IPS-NIHi11 (cell line): ENCODE data around the gene VPS37C.
"Not testable (repeated sequence)": the region's sequence is repeated elsewhere in the genome, so short reads cannot be mapped to it uniquely, and the experiment has no call there.

Experiments
- DNase-seq: peaks from one replicate; pipeline ENCODE4 v3.0.0; 2012; ENCODE audit warnings: mixed read lengths, low spot score

Gene VPS37C

DNA sequence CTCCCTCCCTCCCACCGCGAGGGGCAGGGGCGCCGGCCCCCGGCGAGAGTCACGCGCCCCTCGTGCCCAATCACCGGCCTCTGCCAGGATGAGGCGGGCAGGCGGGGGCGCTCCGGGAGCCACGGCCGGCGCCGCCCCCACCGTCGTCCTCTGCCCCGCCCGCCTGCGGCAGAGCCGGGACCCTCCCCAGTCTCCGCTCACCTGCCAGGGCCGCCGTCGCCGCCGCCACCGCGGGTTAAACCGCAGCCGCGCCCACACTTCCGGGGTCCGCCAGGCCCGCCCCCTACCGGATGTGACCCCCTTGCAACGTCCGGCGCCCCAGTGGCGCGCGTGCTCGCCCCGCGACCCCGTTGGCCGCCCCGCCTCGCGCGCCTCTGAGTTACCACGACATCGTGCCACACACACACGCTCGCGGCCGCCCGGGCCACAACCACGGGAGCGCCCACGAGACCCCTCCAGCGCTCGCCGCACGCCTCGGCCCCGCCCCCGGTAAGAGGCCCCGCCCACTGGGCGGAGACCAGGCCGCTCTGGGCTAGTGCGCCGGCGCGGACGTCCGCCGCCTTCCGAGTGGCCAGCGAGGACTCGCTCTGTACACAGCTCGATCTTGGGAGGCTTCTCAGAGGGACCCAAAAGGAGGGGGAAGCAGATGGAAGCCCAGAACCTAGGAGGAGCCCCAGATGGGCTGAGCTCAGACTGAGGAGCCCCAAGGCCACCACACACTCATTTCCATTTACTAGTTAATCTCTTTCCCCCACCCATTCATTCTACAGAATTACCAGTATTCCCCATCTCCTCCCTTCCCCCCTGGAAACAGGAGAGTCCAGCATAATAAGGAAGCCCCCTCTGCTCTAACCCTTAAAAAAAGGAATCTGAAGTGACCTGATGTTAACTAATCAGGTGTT, at the start of gene VPS37C:
TSS of gene VPS37C (minus strand) at position 237 of the 902 bp plus-strand sequence. CDS start 22,597 bp downstream, outside the sequence.
- peak; percentile 98 for DNase-seq

DNA sequence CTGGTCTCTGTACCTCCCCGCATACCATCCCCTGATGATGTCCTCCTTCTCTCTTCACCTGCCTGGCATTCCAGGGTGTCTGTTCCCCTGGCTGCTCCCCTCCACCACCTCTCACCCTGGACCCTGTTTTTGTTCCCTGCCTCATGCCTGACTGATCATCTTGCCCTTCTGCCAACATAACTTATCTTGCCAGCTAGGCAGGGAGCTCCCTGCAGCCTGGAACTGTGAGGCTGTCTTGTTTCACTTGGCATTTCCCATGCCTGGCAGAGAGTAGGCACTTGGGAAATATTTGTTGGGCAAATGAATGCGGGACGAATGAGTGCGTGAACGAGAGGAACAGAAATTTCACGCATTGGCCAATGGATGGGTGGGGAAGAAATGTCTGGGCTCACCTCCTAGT, 49.4 kb upstream of the VPS37C start:
- DNase-seq: not testable (repeated sequence)

DNA sequence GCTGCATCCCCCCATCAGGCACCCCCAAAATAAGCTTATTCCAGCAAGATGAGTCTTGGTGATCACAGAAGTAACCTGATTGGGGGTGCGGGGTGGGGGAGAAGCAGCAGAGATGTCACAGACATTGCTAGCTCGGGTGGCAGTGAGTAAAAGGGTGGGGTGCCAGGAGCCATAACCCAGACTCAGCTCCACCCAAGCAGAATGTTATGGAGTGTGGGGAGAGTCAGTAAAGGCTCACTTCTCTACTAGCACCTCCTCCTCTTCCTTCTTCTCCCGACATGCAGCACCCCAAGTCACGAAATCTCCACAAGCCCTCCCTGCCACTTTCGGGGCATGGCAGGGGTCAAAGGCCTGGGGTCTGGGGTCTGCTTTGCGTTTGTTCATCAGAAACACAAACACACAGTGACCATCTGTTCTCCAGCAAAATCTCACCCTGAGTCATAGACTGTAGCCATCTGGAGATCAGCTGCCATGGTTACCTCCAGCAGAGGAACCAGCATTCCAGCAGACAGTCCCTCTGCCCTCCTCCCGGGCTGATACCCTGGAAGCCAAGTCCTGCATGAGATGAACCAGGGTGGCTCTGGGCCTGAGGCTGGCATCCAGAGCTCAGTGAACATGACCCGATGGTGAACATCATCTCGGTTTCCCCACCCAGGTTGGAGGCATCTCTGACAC, 46.5 kb upstream of the VPS37C start:
- DNase-seq: not testable (repeated sequence)

DNA sequence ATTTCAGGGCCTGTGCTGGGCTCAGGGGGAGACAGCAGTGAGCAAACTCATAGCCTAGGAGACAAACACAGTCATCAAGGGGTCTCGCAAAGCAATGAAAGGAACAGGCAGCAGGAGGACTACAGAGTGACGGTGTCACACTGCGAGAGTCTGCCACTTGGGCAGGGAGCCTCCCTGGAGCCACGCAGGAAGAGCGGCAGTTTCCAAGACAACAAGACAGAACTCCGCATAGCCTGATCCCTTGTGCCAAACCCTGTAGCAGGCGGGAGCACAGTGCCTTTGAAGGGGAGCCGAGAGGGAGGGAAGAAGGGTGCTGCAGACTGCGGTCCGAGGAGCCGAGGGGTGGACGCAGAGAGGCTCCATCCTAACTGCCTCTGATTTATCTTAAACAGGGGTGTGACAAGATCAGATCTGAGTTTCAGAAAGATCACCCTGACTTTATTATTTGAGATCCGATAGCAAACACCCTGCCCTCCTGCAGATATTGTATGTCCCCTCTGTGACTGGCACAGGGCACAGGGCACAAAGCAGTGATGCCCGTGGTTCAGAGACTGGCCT, 43.4 kb upstream of the VPS37C start:
- peak; percentile 0 for DNase-seq

DNA sequence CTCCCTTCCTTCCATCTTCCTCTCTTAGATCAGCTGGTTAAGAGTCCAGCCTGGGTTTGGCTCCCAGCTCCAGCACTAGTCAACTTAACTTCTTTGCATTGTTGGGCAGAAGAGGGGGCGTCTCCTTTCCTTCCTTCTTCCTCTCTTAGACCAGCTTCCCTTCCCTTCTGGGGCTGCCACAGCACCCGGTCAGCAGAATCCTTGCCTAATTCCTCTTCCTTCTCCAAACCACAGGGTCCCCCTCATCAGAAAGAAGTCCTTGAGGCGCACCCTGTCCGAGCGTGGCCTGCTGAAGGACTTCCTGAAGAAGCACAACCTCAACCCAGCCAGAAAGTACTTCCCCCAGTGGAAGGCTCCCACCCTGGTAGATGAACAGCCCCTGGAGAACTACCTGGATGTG, 42.6 kb upstream of the VPS37C start:
- not testable (repeated sequence) for DNase-seq

DNA sequence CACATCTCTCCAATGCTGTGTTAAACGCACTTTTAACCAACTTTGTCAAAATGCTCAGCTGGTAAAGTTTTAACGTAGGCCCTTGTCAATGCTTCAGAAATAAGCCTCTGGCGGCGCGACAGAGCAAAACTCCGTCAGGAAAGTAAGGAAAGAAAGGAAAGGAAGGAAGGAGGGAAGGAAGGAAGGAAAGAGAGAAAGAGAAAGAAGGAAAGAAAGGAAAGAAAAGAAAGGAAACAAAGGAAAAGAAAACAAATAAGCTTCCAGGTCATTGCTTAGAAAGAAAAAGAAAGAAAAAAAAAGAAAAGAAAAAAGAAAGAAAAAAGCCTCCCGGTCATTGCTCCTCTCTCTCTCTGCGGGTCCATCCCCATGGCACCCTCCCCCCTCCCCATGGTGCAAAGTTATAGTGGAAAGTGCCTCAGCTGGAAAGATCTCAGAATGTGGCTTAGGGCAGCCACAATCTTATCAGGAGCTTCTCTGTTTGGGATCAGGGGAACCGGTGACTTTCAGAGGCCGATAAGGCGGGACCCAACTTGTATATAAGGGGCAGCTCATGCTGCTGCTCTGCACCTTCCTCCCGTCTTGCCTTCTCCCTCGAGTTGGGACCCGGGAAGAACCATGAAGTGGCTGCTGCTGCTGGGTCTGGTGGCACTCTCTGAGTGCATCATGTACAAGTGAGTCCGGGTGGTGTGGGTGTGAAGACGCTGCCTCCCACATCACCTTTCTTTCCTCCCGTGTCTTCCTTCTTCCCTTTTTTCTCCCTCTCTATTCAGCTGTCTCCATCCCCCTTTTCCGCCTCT, 41.9 kb upstream of the VPS37C start, which contains the start of gene PGA3:
TSS of gene PGA3 (plus strand) at position 566 of the 797 bp plus-strand sequence. CDS start at position 616, 50 bp downstream.
- DNase-seq: not testable (repeated sequence)

DNA sequence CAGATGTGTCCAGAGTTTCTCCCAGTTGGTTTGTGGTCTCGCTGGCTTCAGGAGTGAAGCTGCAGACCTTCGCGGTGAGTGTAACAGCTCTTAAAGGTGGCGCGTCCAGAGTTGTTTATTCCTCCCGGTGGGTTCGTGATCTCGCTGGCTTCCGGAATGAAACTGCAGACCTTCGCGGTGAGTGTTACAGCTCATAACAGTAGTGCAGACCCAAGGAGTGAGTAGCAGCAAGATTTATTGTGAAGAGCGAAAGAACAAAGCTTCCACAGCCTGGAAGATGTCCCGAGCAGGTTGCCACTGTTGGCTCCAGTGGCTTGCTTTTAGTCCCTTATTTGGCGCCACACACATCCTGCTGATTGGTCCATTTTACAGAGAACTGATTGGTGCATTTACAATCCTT, 40.2 kb upstream of the VPS37C start:
- DNase-seq: no peak

DNA sequence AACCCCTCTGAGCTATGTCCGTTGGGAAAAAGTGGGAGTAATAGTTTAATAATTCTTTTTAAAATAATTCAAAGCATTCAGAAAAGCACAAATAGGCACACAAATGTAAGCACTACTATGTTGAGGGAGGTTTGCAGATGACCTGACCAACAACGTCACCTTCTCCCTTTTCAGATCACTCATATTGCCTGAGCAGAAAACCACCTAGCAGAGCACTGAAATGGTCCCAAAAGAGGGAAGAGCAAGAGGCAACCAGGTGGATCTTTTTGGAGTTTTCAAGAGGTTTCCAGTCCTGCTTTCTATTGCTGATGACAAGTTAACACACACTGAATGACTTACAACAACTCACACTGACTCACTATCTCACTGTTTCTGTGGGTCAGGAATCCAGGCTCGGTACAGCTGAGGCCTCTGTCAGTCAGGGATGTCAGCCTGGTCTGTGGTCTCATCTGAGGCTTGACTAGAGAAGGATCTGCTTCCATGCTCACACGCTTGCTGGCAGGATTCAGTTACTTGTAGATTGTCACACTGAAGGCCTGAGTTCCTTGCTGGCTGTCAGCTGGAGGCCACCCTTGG, 37.8 kb upstream of the VPS37C start:
- peak; percentile 0 for DNase-seq

DNA sequence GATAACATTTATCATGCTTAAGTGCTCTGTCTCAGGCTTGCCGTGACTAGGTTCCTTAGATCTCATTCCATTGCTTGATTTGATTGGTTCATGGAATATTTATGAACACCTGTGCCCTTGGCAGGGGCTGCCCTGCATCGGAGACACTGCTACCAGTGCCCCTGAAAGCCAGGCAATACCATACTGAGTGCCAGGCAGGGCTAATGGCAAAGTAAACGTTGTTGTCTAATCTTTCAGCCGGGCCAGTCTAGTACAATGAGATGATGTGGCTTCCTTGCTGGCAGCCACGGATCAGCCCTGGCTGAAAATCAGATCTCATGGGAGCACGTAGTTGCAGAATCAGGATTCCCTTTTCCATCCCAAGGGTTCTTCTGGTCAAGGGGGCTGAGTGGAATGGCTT, 37.1 kb upstream of the VPS37C start:
- DNase-seq: no peak

DNA sequence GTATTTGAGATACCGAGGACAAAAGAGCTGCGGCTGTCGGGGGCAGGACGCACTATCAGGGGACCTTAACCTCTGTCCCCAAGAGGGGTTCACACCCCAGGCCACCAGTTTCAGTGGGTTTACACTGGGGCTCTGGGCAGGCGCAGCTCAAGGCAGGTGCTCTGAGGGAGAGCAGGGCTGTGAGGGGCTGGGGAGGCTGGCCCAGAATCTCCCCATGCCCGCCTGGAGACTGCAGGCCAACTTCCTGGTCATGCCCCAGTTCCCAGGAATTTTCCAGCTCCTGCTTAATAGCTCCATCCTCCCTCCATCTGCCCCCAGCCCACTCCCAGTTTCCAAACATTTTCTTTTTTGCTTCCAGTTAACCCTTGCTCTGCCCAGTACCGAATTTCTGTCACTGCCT, 34.5 kb upstream of the VPS37C start:
- peak; percentile 29 for DNase-seq

DNA sequence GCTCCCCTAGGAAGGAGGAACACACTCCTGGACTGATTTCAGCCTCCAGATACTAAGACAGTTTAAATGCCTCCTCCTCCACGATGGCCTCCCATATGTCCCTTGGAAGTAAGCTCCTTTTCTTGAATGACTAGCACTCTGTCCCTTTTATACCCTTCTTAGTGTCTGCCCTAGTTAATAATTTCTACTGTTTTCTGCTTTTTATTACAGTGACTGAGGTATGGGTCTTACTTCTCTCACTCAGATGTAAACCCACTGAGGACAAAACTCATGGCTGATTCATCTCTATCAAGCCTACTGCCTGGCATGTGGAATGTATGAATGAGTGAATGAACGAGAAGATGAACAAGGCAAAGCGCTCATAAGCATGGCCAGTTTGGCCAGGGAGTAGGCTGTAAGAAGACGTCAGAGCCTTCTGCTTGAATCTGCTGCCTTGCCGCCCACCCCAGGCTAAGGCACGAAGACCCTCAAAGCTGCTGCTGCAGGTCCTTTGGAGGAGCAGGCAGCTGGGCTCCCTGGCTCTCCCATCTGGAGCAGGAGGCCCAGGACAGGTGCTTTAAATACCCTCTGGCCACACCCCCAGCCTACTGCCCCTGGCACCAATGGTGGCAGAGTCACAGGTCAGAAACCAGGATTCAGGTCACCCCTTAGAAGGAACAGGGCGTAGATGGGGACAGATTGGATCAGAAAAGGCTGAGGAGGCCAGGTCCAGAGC, 33.9 kb upstream of the VPS37C start:
- peak; percentile 17 for DNase-seq

DNA sequence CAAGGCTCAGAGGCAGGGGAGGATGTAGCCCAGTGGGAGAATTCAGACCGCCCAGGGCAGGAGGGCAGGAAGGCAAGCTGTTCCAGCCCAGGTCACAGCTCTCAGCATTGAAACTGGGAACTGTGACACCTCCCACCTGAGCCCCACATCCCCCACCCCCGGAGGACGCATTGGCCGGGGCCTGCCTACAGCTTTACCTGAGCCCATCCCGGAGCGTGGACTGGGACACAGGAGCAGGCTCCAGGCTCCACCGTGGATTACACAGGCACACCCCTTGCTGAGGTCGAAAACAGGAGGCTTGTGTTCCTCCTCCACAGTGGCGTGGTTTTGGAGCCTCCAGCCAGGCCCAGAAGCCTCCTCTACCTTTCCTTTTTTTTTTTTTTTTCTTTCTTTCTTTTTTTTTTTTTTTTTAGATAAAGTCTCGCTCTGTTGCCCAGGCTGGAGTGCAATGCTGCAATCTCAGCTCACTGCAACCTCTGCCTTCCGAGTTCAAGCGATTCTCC, 33.0 kb upstream of the VPS37C start:
- peak; percentile 8 for DNase-seq

DNA sequence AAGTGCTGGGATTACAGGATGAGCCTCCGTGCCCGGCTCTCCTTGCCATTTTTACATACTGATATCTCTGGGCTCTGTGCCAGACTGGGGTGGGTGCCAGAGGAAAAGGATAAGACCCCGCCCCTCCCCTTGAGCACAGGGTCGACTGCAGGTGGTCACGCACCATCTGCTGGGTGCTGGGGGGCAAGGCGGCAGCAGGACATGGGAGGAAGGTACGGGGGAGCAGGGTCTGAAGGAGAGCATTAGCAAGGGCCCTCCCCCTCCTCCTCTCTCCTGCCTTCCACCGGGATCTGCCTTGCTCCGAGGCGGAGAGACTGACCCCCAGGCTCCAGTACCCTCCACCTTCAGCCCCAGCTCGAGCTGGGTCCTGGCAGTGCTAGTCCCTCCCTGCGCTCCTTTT, 32.4 kb upstream of the VPS37C start:
- peak; percentile 14 for DNase-seq

DNA sequence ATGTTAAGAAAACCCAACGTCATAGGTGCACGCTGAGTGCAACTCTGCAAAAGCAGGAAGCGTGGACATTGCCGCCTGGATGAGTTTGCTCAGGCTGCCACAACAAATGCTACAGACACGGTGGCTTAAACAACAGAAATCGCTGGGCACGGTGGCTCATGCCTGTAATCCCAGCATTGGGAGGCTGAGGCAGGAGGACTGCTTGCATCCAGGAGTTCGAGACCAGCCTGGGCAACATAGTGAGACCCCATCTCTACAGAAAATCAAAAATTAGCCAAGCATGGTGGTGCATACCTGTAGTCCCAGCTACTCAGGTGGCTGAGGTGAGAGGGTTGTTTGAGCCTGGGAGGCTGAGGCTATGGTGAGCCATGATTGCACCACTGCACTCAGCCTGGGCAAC, 28.7 kb upstream of the VPS37C start:
- DNase-seq: no peak

DNA sequence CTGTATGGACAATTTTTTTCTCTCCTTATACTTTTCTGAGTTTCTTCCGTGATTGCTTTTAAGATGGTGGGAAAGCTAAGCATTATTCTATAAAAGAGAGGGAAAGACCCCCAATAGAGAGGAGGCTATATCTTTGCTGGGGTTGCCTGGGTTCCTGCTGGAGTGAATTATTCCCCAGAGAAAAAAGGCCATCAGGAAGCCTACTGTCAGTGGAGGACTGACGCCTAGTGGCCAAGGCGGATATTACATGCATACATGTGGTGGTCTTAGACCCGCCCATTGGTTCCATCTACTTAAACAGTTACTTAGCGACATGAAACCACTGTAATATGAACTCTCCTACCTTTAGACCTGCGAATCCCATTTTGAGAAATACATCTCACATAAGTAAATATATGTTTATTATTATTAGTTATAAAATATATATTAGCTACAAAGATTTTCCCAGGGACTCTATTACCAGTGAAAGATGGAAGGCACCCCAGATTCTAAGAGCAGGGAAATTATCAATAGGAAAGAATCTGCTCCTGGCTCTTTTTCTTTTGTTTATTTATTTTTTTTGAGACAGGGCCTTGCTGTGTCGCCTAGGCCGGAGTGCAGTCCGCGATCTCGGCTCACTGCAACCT, 26.4 kb upstream of the VPS37C start:
- DNase-seq: peak; percentile 82

DNA sequence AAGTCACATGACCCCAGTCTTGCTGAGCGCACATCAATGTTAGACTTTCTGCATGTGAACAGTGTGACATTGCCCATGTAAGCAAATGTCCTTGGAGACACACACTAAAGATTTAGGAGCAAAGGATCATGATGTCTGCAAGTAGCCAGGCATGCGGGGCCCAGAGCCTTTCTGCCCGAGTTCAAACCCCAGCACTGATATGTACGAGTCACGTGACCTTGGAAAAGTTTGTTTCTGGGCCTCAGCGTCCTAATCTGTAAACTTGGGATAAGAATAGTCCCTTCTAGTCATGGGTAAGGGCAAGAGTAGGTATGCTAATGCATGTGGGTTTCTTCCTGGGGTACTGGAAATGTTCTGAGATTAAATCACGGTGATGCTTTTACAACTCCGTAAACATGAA, 25.3 kb upstream of the VPS37C start:
- DNase-seq: no peak

DNA sequence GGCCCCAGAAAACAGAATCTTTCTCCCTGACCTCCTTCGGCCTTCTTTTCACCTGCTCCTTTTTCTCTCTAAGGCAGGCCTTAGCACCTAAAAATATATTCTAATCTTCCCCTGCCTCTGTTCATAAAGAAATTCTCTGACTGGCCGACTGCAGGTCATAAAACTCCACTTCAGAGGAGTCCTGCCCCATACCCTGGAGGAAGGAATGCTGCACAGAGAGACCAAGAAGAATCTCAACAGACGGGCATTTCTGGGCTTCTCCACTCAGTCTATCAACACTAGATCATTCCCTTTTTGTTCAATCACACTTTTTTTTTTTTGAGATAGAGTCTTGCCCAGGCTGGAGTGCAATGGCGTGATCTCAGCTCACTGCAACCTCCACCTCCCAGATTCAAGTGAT, 22.4 kb upstream of the VPS37C start:
- no peak for DNase-seq

DNA sequence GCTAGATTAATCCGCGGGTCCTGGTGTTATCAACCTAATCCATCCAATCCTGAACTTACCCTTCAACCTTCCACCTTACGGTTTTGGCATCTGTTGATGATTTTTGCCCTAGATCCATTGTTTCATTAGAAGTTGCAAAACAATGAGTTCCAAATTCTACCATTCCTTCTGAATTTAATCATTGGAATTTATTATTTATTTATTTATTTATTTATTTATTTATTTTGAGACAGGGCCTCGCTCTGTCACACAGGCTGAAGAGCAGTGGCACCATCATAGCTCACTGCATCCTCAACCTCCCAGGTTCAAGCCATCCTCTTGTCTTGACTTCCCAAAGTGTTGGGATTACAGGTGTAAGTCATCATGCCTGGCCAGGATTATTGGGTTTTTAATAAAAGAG, 20.3 kb upstream of the VPS37C start:
- DNase-seq: peak; percentile 0

DNA sequence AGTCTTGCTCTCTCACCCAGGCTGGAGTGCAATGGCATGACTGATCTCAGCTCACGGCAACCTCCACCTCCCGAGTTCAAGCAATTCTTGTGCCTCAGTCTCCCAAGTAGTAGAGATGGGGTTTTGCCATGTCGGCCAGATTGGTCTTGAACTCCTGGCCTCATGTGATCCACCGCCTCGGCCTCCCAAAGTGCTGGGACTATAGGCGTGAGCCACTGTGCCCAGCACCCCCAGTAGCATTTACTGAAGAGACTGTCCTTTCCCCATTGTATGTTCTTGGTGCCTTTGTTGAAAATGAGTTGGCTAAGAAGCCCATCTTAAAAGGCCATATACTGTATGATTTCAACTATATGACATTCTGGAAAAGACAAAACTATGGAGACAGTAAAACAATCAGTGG, 19.0 kb upstream of the VPS37C start:
- DNase-seq: not testable (repeated sequence)

DNA sequence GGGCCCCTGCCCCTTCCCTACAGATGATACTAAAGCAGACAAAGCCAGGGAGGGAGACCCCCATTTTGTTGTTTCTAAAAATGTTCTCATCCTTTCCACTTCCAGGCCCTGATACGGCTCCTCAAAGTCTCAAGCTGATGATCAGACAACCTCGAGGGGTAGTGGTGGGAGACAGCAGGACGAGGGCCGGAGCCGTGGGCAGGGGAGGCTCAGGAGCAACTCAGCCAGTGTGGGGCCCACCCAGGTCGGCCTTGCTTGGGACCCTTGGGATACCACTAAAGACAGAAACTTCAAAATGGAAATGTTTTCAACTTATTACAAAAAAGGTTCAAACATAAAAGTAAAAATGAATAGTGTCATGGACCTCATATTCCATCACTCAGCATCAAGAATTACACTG, 15.2 kb upstream of the VPS37C start:
- DNase-seq: peak; percentile 2
